Measurements from ENCODE around the gene NYAP1. TPM values are rescaled to one million over a fixed set of nuclear protein-coding genes. Genes with fewer than 3 reads are reported as not detected.
"Not testable (repeated sequence)": the region's sequence is repeated elsewhere in the genome, so short reads cannot be mapped to it uniquely, and the experiment has no call there.

The NYAP1 gene
- total and polyA plus RNA-seq, 2 donors from 2014 or later, result 0.41 to 0.69 TPM

DNA sequence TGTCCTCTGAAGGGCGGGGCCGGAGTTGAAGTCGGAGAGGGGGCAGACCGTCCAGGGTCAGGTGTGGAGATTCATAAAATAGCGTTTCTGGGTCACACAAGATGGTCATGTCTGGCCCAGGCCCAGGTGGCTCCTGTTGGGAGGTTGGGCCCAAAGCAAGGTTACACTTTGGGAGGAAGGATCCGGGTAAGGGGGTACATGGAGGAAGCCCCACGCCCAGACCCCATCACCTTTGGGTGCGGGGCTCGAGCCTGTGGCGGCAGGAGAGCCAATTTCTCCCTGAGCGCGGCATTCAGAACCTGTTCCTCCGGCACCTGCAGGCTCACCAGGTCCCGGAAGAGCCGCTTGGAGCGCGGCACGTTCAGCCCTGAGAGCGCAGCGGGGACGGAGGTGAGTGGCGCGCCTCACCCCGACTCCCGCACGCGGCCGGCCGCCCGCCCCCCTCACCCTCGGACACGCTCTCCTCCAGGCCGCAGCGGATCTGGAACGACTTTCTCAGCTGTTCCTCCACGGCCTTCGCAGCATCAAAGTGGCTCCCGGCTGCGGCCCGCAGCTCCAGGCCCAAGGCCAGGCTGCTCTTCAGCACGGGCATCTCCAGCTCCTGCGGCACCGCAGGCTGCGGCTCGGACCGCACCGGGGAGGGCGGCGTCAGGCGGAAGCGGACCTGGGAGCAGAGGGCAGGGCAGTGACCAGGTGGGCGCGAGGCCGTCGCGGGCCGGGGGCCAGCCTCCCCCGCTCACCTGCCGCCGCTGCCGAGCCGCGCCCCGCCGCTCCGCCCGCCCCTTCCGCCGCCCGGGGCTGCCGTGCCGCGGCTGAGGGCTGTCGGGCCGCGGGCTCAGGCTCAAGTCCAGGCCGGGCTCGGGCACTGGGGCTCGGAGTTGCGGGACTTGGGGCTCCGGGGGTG, 48.1 kb upstream of the NYAP1 start:
- peaks cover 0 to 33% (median 20%) of the 10 kb centered on the region in 3 donors for H3K4me1 ChIP-seq (ENCODE audit: control insufficient read depth in 2 of 3, insufficient read depth in 2 of 3, low read depth in 1 of 3, low read length in 3 of 3)
- peaks cover 5 to 20% (median 9%) of the 10 kb centered on the region in 3 donors for H3K36me3 ChIP-seq (ENCODE audit: control insufficient read depth in 2 of 3, insufficient read depth in 3 of 3, low read length in 3 of 3)
- TF ChIP-seq, protein P1, sequence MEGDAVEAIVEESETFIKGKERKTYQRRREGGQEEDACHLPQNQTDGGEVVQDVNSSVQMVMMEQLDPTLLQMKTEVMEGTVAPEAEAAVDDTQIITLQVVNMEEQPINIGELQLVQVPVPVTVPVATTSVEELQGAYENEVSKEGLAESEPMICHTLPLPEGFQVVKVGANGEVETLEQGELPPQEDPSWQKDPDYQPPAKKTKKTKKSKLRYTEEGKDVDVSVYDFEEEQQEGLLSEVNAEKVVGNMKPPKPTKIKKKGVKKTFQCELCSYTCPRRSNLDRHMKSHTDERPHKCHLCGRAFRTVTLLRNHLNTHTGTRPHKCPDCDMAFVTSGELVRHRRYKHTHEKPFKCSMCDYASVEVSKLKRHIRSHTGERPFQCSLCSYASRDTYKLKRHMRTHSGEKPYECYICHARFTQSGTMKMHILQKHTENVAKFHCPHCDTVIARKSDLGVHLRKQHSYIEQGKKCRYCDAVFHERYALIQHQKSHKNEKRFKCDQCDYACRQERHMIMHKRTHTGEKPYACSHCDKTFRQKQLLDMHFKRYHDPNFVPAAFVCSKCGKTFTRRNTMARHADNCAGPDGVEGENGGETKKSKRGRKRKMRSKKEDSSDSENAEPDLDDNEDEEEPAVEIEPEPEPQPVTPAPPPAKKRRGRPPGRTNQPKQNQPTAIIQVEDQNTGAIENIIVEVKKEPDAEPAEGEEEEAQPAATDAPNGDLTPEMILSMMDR (IDR thresholded peaks at IDR 0.05; ENCODE audit: borderline replicate concordance, extremely low read depth, insufficient read depth), result no peak
- intact Hi-C loops (cut with DNase I), result no loop called here
- peak overlapping the region; percentile 67 to 77 (median 68) for H3K4me3 ChIP-seq (ENCODE audit: low read length in 3 of 3)
- no peaks in the 10 kb centered on the region for H3K9me3 ChIP-seq (ENCODE audit: control insufficient read depth in 2 of 3, insufficient read depth in 1 of 3, low read length in 3 of 3)
- H3K27ac ChIP-seq (ENCODE audit: low read depth in 2 of 2, low read length in 2 of 2), result peak overlapping the region; percentile 92 to 93
- peak overlapping the region; percentile 59 to 93 (median 81) for H3K9ac ChIP-seq (ENCODE audit: low read length in 3 of 3)
- FAIRE-seq (no peak), DNase-seq (peak in 4 of 5 donors; percentile 42 to 87 (median 67))
- H3K27me3 ChIP-seq (ENCODE audit: control insufficient read depth, insufficient read depth, low read length), result no peaks in the 10 kb centered on the region

DNA sequence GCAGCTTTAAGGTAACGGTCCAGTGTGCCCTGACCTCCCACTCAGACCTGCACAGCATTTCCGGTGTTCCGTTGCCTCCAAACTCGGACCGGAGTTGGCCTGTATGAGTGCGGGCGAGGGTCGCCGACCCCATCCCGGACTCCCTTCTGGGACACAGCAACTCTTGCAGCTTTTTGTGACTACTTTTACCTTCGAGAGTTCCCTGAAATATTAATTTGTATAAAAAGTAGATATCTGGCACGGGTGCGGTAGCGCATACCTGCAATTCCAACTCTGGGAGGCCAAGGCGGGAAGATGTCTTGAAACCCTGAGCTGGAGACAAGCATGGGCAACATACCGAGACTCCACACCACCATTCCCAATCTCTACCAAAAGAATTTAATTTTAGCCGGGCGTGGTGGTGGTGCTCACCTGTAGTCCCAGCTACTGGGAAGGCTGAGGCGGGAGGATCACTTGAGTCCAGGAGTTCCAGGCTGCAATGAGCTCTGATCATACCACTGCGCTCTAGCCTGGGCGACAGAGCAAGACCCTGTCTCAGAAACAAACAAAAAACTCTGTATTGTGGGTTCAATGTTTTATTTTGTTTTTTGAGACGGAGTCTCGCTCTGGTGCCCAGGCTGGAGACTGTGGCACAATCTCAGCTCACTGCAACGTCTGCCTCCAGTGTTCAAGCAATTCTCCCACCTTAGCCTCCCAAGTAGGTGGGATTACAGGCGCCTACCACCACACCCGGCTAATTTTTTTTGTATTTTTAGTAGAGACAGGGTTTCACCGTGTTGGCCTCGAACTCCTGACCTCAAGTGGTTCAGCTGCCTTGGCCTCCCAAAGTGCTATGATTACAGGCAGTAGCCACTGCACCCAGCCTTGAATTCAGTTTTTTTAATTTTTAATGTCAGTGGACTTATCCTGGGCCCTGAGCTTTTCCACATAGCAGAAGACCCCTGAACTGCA, 46.3 kb upstream of the NYAP1 start:
- intact Hi-C loops (cut with DNase I), result no loop called here
- TF ChIP-seq, protein P1 (IDR thresholded peaks at IDR 0.05; ENCODE audit: borderline replicate concordance, extremely low read depth, insufficient read depth), result no peak
- H3K4me1 ChIP-seq (ENCODE audit: control insufficient read depth in 2 of 3, insufficient read depth in 2 of 3, low read depth in 1 of 3, low read length in 3 of 3), result peaks cover 0 to 17% (median 7%) of the 10 kb centered on the region in 3 donors
- H3K36me3 ChIP-seq (ENCODE audit: control insufficient read depth in 2 of 3, insufficient read depth in 3 of 3, low read length in 3 of 3), result peaks cover 5 to 20% (median 9%) of the 10 kb centered on the region in 3 donors
- peak overlapping the region in 1 of 3 donors; percentile 77 for H3K4me3 ChIP-seq (ENCODE audit: low read length in 3 of 3)
- DNase-seq, result peak in 2 of 5 donors; percentile 79 to 83
- H3K9me3 ChIP-seq (ENCODE audit: control insufficient read depth in 2 of 3, insufficient read depth in 1 of 3, low read length in 3 of 3), result no peaks in the 10 kb centered on the region
- no peak overlapping the region for H3K27ac ChIP-seq (ENCODE audit: low read depth in 2 of 2, low read length in 2 of 2)
- no peak overlapping the region for H3K9ac ChIP-seq (ENCODE audit: low read length in 3 of 3)
- FAIRE-seq, result no peak
- H3K27me3 ChIP-seq (ENCODE audit: control insufficient read depth, insufficient read depth, low read length), result no peaks in the 10 kb centered on the region

DNA sequence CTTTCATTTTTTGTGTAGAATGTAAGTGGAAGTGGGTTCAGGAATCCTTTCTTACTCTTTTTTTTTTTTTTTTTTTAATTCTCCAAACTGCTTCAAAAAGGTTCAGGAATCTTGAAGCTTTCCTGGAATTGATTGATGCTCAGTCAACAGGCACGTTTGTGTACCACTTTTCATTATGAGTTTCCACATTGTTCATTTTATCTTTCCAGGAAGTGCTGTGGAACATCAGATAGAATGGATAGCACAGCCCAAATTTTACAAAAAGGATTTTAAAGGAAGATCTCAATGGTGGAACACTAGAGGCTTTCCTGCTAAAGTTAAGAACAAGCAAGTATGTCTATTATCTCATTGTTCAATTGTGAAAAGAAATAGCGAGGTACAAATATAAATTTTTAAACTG, 45.6 kb upstream of the NYAP1 start:
- Histone ChIP-seq H3K36me3 (ENCODE audit: control insufficient read depth in 2 of 3, insufficient read depth in 3 of 3, low read length in 3 of 3) (peaks cover 5 to 16% (median 9%) of the 10 kb centered on the region in 3 donors), H3K9ac (ENCODE audit: low read length in 3 of 3) (no peak overlapping the region), H3K27ac (ENCODE audit: low read depth in 2 of 2, low read length in 2 of 2) (no peak overlapping the region), H3K9me3 (ENCODE audit: control insufficient read depth in 2 of 3, insufficient read depth in 1 of 3, low read length in 3 of 3) (no peaks in the 10 kb centered on the region), H3K27me3 (ENCODE audit: control insufficient read depth, insufficient read depth, low read length) (no peaks in the 10 kb centered on the region), H3K4me3 (ENCODE audit: low read length in 3 of 3) (no peak overlapping the region), H3K4me1 (ENCODE audit: control insufficient read depth in 2 of 3, insufficient read depth in 2 of 3, low read depth in 1 of 3, low read length in 3 of 3) (peaks cover 0 to 14% (median 7%) of the 10 kb centered on the region in 3 donors)
- no peak for DNase-seq
- intact Hi-C loops (cut with DNase I), result no loop called here
- FAIRE-seq, result no peak
- TF ChIP-seq, protein P1 (IDR thresholded peaks at IDR 0.05; ENCODE audit: borderline replicate concordance, extremely low read depth, insufficient read depth), result no peak

DNA sequence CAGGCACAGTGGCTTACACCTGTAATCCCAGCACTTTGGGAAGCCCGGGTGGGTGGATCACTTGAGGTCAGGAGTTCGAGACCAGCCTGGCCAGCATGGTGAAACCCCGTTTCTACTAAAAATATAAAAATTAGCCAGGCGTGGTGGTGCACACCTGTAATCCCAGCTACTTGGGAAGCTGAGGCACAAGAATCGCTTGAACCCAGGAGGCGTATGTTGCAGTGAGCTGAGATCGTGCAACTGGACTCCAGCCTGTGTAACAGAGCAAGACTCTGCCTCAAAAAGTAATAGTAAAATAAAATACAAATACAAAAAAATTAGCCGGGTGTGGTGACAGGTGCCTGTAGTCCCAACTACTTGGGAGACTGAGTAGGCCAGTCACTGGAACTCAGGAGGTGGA, 45.0 kb upstream of the NYAP1 start:
- H3K9me3 ChIP-seq (ENCODE audit: control insufficient read depth in 2 of 3, insufficient read depth in 1 of 3, low read length in 3 of 3); H3K27me3 ChIP-seq (ENCODE audit: control insufficient read depth, insufficient read depth, low read length); H3K27ac ChIP-seq (ENCODE audit: low read depth in 2 of 2, low read length in 2 of 2); H3K9ac ChIP-seq (ENCODE audit: low read length in 3 of 3); intact Hi-C loops (cut with DNase I); FAIRE-seq; H3K4me3 ChIP-seq (ENCODE audit: low read length in 3 of 3): not testable (repeated sequence)
- DNase-seq, result peak in 1 of 5 donors; percentile 16
- Histone ChIP-seq H3K4me1 (ENCODE audit: control insufficient read depth in 2 of 3, insufficient read depth in 2 of 3, low read depth in 1 of 3, low read length in 3 of 3) (peaks cover 0 to 13% (median 7%) of the 10 kb centered on the region in 3 donors), H3K36me3 (ENCODE audit: control insufficient read depth in 2 of 3, insufficient read depth in 3 of 3, low read length in 3 of 3) (peaks cover 3 to 10% (median 4%) of the 10 kb centered on the region in 3 donors)

DNA sequence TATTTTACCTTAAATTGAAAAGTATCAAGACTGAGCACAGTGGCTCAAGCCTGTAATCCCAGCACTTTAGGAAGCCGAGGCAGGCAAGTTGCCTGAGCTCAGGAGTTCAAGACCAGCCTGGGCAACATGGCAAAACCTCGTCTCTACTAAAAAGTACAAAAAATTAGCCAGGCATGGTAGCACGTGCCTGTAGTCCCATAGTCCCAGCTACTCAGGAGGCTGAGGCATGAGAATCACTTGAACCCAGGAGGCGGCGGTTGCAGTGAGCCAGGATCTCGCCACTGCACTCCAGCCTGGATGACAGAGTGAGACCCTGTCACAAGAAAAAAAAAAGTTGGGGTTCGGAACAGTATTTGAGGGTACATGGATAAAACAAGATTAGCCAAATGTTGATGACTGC, 44.5 kb upstream of the NYAP1 start:
- H3K27me3 ChIP-seq (ENCODE audit: control insufficient read depth, insufficient read depth, low read length); H3K36me3 ChIP-seq (ENCODE audit: control insufficient read depth in 2 of 3, insufficient read depth in 3 of 3, low read length in 3 of 3); H3K9me3 ChIP-seq (ENCODE audit: control insufficient read depth in 2 of 3, insufficient read depth in 1 of 3, low read length in 3 of 3); H3K27ac ChIP-seq (ENCODE audit: low read depth in 2 of 2, low read length in 2 of 2); H3K4me3 ChIP-seq (ENCODE audit: low read length in 3 of 3); FAIRE-seq; H3K9ac ChIP-seq (ENCODE audit: low read length in 3 of 3); intact Hi-C loops (cut with DNase I): not testable (repeated sequence)
- peak in 1 of 5 donors; percentile 12 for DNase-seq
- peaks cover 0 to 11% (median 10%) of the 10 kb centered on the region in 3 donors for H3K4me1 ChIP-seq (ENCODE audit: control insufficient read depth in 2 of 3, insufficient read depth in 2 of 3, low read depth in 1 of 3, low read length in 3 of 3)

Measured in kidney (tissue), 14 donors.